Stimulated activated naive CD8-positive, alpha-beta T cell treated with anti-CD3 and anti-CD28 coated beads, Interleukin-15, Interleukin-2, amounts not matched to agents 100 U/mL and 50 U/mL, for 24 hours (primary cell): Measurements from ENCODE around the gene MYOCD.

Experiments used
- ATAC-seq: fragments of 150-1000 bp; cut with Tn5 transposase; one replicate; pipeline ENCODE4 v1.10.0; 2021
- DNase-seq: peaks from one replicate; pipeline ENCODE4 v3.0.0; 2021

MYOCD gene

DNA sequence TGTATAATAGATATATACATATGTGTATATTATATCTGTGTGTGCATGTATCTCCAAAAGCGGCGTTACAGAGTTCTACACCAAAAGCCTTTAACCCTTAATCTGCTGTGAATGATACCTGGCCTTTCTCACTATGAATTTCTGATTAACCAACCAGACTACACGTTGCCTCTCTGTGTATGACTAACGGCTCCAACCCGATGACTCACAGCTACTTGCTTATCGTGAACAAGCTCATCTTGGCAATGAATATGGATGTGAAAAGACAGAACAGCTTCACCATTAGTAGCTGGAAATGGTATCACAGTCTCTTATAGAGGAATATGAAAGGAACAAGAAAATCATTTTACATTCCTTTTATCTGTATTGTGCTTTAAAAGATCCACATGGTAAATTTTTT lies 99.9 kb downstream of the MYOCD start:
- no peak for ATAC-seq
- DNase-seq, result no peak

DNA sequence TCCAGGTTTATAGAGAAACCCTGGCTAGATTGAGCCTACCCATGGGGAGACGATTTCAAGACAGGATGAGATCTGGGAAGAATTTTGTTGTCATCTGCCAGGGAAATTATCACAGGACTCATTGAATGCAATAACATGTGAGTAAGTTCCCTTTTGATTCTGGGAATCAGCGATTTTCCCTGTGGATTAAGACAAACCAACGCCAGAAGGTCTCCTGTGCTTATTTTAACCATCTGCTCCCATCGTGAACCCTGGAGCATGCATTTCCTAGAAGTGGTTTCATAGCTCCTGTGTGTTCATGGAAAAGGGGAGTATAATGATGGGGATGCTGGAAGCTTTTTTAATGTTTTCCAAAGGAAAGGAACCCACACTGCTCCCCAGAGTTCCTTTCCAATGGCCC lies 102.6 kb downstream of the MYOCD start:
- ATAC-seq (no peak), DNase-seq (no peak)

DNA sequence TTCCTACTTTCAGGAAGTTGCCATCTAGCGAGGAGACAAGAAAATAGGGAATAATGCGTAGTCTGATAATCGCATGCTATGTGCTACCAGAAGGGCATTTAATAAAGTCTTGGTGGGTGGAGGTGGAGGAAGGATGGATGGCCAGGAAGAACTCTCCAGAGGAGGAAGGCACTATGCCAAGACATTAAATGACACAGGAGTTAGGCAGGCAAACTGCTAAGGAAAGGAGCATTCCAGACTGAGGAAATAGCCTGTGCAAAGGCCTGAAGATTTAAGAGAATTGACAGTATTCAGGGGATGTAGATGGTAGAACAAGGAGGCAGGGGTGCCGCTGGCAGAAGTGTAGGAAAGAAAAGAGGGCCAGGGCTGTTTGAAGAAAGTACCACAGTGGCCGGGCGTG lies 104.3 kb downstream of the MYOCD start:
- no peak for DNase-seq
- ATAC-seq, result no peak

DNA sequence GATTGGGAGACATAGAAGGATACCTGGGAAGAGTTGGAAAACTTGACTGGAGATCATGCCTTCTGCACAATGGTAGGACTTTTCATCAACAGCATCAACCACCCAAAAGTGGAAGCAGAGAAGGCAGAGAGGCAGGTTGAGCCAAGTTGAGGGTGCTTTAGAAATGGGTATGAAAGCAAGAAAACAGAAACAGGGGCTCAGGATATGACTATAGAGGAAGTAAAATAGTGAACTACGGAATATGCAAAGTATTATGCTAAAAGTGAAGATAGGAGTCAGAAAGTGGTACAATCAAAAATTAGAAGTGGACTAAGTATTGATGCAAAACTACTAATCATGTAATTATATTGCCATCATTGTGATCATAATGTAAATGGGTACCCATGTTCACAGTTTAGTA lies 107.5 kb downstream of the MYOCD start:
- ATAC-seq (no peak), DNase-seq (no peak)

DNA sequence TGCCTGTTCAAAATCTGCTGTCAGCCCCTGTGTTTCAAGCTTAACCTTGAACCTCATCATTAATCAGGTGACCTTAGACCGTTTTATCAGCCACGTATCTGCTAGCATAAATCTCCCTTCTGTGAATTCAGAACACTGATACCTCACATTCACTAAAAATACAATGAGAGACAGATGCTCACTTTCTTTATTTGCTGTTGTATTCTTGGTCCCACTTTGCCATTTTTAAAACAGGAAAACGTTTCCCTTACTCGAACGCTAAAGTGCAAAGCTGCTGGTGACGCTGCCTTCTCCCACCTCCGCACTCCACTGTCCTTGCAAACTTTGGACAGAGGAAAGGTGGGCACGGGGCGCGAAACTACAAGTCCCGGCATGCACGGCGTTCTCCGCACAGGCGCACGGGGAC lies 123.4 kb downstream of the MYOCD start:
- DNase-seq, result no peak
- no peak for ATAC-seq

DNA sequence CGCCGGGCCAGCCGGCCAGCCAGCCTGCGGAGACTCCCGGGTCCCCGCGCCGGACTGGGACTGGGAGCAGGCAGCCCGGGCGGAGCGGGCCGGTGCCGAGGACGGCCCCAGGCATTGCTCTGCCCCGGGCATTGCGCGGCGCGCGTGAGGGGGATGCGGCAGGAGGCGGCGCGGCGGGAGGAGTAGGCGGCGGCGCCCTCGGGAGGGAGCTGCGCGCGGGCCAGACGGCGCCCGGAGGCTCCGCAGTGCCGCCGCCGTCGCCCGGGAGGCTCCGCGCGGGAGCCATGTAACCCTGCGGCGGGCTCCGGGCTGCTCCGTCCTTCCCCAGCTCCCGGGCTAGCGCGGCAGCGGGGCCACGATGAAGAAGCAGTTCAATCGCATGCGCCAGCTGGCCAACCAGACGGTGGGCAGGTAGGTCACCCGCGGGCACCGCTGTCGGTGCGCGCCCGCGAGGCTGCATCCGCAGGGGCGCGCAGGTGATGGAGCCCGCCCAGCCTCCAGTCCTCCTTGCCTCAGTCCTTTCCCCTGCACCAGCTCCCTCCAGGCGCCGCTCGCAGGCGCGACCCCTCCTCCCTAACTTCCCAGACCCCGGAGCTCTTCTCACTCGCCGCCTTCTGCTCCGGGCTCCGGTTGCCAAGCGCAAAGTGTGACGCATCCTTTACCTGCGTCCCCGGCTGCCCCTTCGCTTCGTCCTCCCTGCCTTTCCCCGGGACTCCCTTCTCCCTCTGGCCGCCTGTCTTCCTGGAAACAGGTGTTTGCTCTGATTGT lies 124.0 kb downstream of the MYOCD start, which contains the start of gene ARHGAP44:
Gene ARHGAP44 (plus strand): TSS at position 18 of the 768 bp plus-strand sequence. CDS start 341 bp downstream, at position 359.
- ATAC-seq (peak; percentile 43), DNase-seq (peak; percentile 47)

DNA sequence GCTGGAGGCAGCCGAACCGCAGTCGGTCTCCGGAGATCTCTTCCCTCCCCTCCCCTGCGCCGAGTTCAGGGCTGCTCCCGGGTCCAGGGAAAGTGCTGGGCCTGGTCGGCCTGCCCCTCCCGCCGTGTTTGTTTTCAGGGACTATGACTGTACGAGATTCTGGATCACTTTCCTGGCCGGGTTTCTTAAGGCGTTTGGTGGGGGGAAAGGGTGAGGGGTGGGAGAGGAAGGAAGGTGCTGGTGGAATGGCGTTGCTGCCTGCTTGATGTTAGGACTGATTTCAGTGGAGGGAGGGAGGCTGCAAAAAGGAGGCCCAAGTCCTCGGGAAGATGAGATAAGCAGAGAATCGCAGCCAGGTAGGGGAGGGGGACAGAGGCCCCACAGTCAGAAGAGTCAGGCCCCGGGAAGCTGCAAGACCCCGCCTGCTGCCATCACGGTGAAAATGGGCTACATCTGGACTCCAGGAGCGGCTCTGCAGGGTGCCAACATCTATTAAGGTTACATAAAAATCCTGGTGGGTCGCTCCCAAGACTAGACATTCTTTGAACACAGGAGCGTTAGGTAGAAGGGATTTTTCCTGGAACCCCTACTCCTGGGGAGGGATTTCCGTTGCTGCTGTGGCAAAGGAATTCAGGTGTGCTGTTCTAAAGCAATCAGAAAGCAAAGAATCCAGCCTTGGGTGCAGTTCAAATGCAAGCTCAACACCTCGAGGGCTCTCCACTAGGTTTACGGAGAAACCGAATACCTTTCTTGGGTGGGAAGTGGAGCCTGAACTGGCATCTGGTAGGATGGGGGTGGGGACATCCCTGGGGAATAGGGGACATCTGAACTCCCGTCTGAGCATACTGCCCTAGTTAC lies 124.8 kb downstream of the MYOCD start:
- ATAC-seq (no peak), DNase-seq (no peak)

DNA sequence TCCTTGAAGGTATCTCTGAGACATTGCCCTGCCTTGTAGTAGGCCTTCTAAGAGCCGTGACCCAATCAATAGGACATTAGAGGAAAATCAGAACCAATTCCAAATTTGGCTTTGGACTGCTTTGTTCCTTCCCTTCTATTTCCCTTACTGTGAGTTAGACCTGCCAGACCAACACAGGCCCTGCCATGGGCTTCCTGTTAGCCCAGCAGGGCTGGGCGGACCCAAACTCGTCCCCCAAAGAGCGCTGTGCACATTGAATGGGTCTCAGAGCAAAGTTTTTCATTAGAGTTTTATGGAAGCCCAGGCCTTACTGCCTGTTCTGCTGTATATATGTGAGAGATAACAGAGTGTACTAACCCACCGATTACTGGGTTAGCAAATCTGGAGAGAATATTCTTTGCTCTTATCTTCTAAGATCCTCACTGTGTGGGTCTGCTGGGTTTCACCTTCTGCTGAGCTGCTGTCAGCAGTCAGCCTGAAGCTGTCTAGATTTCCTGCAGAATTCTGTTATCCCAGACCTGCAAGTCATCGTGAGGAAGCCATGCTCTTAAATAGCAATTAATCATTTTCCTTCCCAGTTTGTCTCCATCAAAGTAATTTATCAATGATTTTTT lies 129.3 kb downstream of the MYOCD start:
- ATAC-seq (no peak), DNase-seq (no peak)

DNA sequence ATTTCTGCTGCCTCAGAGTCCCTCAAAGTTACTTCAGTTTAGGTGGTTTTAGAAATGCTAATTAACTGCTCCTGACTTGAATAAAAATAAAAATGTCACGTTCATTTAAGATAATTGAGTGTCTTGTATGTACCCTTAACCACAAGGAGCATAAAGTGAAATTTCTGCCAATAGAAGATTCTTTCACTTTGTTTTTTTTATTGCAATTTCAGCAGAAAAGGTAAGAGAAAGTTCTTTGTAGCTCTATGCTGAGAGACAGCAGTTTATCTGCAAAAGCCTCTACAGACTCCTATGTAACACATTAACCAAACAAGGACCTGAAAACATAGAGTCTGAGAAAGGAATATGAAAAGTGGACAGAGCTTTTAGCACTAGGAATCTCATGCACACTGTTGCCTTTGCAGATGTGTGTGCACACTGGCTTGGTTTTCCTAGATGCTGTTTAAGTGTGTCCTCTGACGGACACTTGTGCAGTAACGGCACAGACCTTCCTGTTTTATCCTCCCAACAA lies 135.2 kb downstream of the MYOCD start:
- ATAC-seq (no peak), DNase-seq (no peak)

DNA sequence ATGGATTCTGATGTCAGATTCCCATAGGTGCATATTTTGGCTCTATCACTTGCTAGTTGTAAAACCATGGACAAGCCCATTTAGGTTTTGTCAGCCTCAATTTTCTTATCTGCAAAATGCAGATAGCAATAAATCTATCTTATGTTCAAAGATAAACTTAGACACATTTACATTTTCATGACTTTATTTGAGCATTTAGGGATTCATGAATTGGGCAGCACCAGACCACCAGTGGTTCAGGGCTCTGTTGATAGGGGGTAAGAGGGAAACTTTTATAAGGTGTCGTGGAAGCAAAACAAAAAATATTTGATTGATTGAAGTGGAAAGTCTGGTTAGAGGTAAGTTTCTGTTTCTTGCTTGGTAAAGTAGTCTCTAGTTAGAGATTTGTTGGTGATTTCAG lies 140.9 kb downstream of the MYOCD start:
- DNase-seq, result no peak
- no peak for ATAC-seq

DNA sequence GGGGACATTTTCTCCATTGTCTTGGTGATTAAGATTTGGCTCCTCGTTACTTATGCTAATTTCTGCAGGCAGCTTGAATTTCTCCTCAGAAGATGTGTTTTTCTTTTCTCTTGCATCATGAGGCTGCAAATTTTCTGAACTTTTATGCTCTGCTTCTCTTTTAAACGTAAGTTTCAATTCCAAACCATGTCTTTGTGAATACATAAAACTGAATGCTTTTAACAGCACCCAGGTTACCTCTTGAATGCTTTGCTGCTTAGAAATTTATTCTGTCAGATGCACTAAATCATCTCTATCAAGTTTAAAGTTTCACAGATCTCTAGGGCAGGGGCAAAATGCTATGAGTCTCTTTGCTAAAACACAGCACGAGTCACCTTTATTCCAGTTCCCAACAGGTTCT lies 143.0 kb downstream of the MYOCD start:
- ATAC-seq, result no peak
- no peak for DNase-seq

DNA sequence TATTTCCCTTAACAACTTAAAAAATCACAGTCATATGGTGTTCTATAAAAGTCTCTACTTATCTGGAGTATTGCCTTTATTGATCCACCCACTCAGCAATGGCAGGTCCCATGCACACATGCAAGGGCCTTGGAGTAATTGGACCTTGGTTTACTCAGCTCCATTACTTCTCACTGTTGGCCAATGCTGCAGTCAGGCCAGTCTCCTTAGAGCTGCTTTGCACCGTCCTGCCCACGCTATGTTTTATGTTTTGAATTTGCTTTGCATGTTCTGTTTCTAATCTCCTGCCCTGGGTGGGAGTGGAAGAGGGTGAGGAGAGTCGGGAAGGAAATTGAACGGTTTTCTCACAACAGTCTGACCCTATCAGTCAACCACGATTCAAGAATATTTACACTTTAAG lies 147.2 kb downstream of the MYOCD start:
- no peak for ATAC-seq
- DNase-seq, result no peak

DNA sequence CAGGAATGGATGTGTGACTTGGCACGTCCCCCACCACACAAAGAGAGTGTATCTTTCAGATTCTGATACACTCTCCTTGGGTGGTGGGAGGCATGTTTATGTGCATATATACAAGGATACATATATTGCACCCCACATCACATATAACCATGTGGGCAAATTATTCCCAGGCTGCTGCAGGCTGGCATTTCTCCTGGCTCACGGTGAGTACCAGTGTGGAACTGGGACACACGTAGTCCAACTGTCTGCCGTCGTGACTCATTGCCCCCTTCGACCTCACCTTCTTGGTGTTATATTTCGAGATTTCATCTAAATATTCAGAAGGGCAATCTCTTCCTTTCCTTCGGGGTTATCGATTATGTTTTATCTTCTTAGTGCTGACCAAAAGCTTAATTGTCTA lies 148.0 kb downstream of the MYOCD start:
- no peak for ATAC-seq

DNA sequence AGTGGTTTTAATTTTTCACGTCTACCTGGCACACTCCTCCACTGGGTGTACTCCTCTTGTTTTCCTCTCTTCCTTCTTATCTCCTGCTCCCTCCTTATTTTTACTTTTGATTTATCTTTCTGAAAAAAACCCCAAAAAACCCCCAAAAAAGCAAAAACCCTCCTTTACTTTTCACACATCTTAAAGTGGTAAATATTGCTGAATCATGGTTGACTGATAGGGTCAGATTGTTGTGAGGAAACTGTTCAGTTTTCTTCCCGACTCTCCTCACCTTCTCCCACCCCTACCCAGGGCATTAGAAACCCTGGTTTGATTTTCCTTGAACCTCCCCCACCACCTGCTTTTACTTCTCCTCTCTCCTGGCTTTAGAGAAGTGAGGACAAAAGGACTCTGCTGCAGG lies 149.0 kb downstream of the MYOCD start:
- ATAC-seq, result no peak
- no peak for DNase-seq

More for the DNA sequence above, 148.0 kb downstream of the MYOCD start:
- no peak for DNase-seq

DNA sequence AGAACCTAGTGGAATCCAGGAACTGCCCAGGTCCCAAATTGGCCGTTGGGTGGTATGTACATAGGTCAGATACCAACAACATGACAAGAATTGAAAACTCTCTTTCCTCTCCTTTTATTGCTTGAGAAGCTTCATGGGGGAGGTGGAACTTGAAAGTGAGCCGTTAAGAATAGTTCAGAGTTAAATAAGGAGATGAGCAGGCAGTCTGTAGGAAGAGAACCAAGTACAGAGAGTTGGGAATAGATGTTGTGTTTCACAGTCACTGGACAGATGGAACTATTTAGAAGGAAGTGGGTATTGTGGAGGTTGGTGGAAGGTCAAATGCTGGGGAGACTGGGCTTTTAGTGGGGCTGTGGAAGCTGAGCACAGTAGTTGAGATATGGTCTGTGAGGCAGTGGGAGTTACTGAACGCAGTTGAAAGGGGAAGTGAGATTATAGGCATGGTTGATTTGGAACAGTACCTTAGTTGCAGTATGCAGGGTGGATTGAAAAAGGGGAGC lies 150.0 kb downstream of the MYOCD start:
- ATAC-seq, result no peak
- no peak for DNase-seq
